Osteocyte (in vitro differentiated cells): Measurements from ENCODE around the gene RFX4. TPM values are rescaled to one million over a fixed set of nuclear protein-coding genes. Genes with fewer than 3 reads are reported as not detected.
A peak's percentile ranks its signal among the peaks of the same experiment; 100 is the strongest.

Experiments used
- DNase-seq: peaks from one replicate; pipeline ENCODE4 v3.0.0; 2021; ENCODE audit warnings: mixed read lengths; ENCODE audit not compliant: unreplicated experiment; ENCODE audit errors: extremely low spot score
- H3K27ac Mint-ChIP-seq: one replicate; pipeline ENCODE4 v1.8.0; 2021; ENCODE audit warnings: mild to moderate bottlenecking, mixed read lengths; ENCODE audit not compliant: unreplicated experiment
- H3K27me3 Mint-ChIP-seq: one replicate; pipeline ENCODE4 v1.8.0; 2021; ENCODE audit warnings: mixed read lengths; ENCODE audit not compliant: unreplicated experiment
- H3K36me3 Mint-ChIP-seq: one replicate; pipeline ENCODE4 v1.8.0; 2021; ENCODE audit warnings: mixed read lengths; ENCODE audit not compliant: unreplicated experiment
- H3K4me1 Mint-ChIP-seq: one replicate; pipeline ENCODE4 v1.8.0; 2021; ENCODE audit warnings: mixed read lengths; ENCODE audit not compliant: unreplicated experiment
- H3K4me3 Mint-ChIP-seq: one replicate; pipeline ENCODE4 v1.8.0; 2021; ENCODE audit warnings: mild to moderate bottlenecking, moderate library complexity, mixed read lengths; ENCODE audit not compliant: unreplicated experiment
- H3K9me3 Mint-ChIP-seq: one replicate; pipeline ENCODE4 v1.8.0; 2021; ENCODE audit warnings: mixed read lengths; ENCODE audit not compliant: unreplicated experiment
- total RNA-seq: library from RNA; stranded (reverse); gene quantifications from 2 replicates; pipeline ENCODE4 v1.2.1, GENCODE V29; 2021
- TF ChIP-seq, protein P1 (sequence below): fragments of 200-600 bp; sonication (generic); IDR thresholded peaks from 2 replicates; pipeline ENCODE4 v1.5.0; 2021; ENCODE audit warnings: antibody characterized with exemption, mild to moderate bottlenecking, moderate library complexity

Gene RFX4
- total RNA-seq, 1 donor from 2014 or later = not detected

DNA sequence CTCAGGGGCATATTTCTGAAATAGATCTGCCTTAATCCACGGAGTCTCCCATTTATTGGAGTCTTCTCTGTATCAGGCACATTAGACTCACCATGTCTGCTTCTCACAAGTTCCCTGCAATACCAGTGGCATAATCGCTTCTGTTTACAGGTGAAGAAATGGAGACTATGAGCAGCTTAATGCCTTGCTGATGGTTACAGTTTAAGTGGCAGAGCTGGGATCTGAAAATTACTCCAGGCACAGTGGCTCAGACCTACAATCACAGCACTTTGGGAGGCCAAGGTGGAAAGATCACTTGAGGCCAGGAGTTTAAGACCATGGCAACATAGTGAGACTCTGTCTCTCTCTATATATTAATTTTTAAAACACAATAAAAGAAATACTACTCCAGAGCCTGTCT is 184.4 kb downstream of the RFX4 start:
- H3K27ac Mint-ChIP-seq = peak overlapping the region; percentile 79
- H3K36me3 Mint-ChIP-seq = no peaks in the 10 kb centered on the region
- peaks cover 42% of the 10 kb centered on the region for H3K4me1 Mint-ChIP-seq
- no peaks in the 10 kb centered on the region for H3K9me3 Mint-ChIP-seq
- DNase-seq = no peak
- TF ChIP-seq, protein P1, sequence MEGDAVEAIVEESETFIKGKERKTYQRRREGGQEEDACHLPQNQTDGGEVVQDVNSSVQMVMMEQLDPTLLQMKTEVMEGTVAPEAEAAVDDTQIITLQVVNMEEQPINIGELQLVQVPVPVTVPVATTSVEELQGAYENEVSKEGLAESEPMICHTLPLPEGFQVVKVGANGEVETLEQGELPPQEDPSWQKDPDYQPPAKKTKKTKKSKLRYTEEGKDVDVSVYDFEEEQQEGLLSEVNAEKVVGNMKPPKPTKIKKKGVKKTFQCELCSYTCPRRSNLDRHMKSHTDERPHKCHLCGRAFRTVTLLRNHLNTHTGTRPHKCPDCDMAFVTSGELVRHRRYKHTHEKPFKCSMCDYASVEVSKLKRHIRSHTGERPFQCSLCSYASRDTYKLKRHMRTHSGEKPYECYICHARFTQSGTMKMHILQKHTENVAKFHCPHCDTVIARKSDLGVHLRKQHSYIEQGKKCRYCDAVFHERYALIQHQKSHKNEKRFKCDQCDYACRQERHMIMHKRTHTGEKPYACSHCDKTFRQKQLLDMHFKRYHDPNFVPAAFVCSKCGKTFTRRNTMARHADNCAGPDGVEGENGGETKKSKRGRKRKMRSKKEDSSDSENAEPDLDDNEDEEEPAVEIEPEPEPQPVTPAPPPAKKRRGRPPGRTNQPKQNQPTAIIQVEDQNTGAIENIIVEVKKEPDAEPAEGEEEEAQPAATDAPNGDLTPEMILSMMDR = no peak
- H3K4me3 Mint-ChIP-seq = no peak overlapping the region
- no peaks in the 10 kb centered on the region for H3K27me3 Mint-ChIP-seq

- Mint-ChIP-seq H3K27ac (peak overlapping the region; percentile 79), H3K4me1 (peaks cover 45% of the 10 kb centered on the region), H3K36me3 (no peaks in the 10 kb centered on the region), H3K9me3 (no peaks in the 10 kb centered on the region), H3K27me3 (no peaks in the 10 kb centered on the region), H3K4me3 (peak overlapping the region; percentile 38)
- TF ChIP-seq, protein P1 = no peak
- DNase-seq = no peak
These were observed 185.4 kb downstream of the RFX4 start for GRCh38 chr12:106767954-106768822.

GRCh38 chr12:106769078-106769477 is 186.3 kb downstream of the RFX4 start:
- no peak for DNase-seq
- Mint-ChIP-seq H3K27me3 (no peaks in the 10 kb centered on the region), H3K9me3 (no peaks in the 10 kb centered on the region), H3K36me3 (no peaks in the 10 kb centered on the region), H3K4me1 (peaks cover 51% of the 10 kb centered on the region), H3K4me3 (no peak overlapping the region), H3K27ac (peak overlapping the region; percentile 79)
- TF ChIP-seq, protein P1 = no peak

DNA sequence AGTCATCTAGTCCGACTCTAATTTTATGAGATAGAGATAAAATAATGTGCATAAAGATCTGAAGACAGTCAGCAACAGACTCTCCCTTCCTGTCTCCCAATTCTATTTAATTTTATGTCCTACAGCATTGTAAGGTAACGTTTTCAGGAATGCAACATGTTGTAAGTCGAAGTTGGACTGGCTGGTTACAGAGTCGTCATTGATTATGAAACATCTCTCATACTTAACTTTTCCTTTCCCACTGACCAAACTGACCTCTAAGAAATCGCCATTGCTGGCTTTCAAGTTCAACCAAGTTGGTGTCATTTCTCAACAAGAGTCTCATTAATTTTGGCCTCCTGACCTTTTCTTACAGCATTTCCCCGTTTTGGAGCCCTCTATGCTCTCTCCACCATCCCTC is 186.7 kb downstream of the RFX4 start:
- H3K4me1 Mint-ChIP-seq = peaks cover 53% of the 10 kb centered on the region

DNA sequence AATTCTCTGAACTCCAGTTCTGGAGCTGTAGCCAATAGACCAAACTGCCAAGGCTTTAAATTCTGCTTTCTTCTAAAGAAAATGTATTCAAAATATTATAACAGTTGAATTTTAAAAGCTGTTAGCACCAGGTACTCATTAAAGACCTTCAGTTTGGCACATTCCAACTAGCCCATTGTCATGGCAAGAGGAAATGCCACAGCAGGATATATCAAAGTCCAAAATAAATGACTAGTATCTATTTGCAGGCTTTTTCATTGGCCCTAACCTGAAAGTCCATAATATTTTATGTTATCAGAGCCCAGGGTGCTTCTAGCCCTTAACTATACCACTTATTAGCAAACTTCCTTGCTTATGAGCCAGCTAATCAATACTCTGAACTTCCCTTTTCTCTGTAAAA is 188.6 kb downstream of the RFX4 start:
- H3K4me1 Mint-ChIP-seq = peaks cover 63% of the 10 kb centered on the region

More for the DNA sequence above, 186.7 kb downstream of the RFX4 start:
- Mint-ChIP-seq H3K4me3 (no peak overlapping the region), H3K36me3 (no peaks in the 10 kb centered on the region), H3K27ac (peak overlapping the region; percentile 79), H3K27me3 (no peaks in the 10 kb centered on the region), H3K9me3 (no peaks in the 10 kb centered on the region)
- no peak for DNase-seq
- TF ChIP-seq, protein P1 = no peak

More for the DNA sequence above, 188.6 kb downstream of the RFX4 start:
- Mint-ChIP-seq H3K27ac (no peak overlapping the region), H3K9me3 (no peaks in the 10 kb centered on the region), H3K36me3 (no peaks in the 10 kb centered on the region), H3K4me3 (no peak overlapping the region), H3K27me3 (no peaks in the 10 kb centered on the region)
- TF ChIP-seq, protein P1 = no peak
- no peak for DNase-seq
